H1 (cell line): ENCODE results near the gene DUS4L. TPM values are rescaled to one million over a fixed set of nuclear protein-coding genes. Genes with fewer than 3 reads are reported as not detected.

Source experiments
- KDM5A ChIP-seq: fragments of 200-600 bp; IDR thresholded peaks from 2 replicates; pipeline ENCODE4 v1.7.1; 2012; ENCODE audit warnings: mild to moderate bottlenecking, low read length, inconsistent platforms, mixed read lengths
- polyA plus RNA-seq, 7 experiments: library from polyadenylated mRNA; depleted of rRNA in 3 of 7; stranded (reverse) in 5 of 7; unstranded in 2 of 7; fragments of >200 nt in 5 of 7; fragments of 200-250 nt in 2 of 7; gene quantifications; 1 replicate in 5 of 7; 2 replicates in 1 of 7; 4 replicates in 1 of 7; pipeline versions ENCODE4 v1.2.1 to v1.2.3, GENCODE V29; 2011 to 2013; ENCODE audit warnings: missing spikeins in 2 of 7, mixed read lengths in 2 of 7
- total RNA-seq: library from RNA; stranded (reverse); fragmentation: NEBNext Ultra II Directional; extraction: Animal tissue kit (Norgen Biotek cat#: 25700); gene quantifications from 2 replicates; pipeline ENCODE4 v1.2.1, GENCODE V29; 2021

DUS4L gene
- total and polyA plus RNA-seq, 2 of the 8 experiments (the other 6 are each of a cell fraction or from before 2014, with no cell fraction given): 6.1 to 11.5 TPM

GRCh38 chr7:107563775-107564552 lies at the start of gene DUS4L, which contains the start of gene COG5 (continued):
- TF ChIP-seq KDM5A: peak; percentile 83
